GM12892 (cell line): ENCODE results near the gene PLOD2.

Experiments
- POLR2AphosphoS5 ChIP-seq: IDR thresholded peaks from 2 replicates; pipeline ENCODE4 v1.6.1; 2011; ENCODE audit warnings: low read depth, low read length, control low read depth
- TAF1 ChIP-seq: IDR thresholded peaks from 2 replicates; pipeline ENCODE4 v1.6.1; 2011; ENCODE audit warnings: low read depth, mild to moderate bottlenecking, control low read depth, low read length, borderline replicate concordance

GRCh38 chr3:146156666-146157314 is 4.2 kb downstream of the PLOD2 start:
- TF ChIP-seq TAF1 (no peak), POLR2AphosphoS5 (no peak)
